GM18951 (cell line): ENCODE data around the gene NECAB3.
A peak's percentile ranks its signal among the peaks of the same experiment; 100 is the strongest.

Experiments
- POLR2A ChIP-seq: IDR thresholded peaks from 4 replicates; pipeline ENCODE4 v1.6.1; 2011; ENCODE audit warnings: mild to moderate bottlenecking; ENCODE audit not compliant: insufficient read length, insufficient read depth; ENCODE audit errors: extremely low read depth
- in situ Hi-C: fragments of 300-500 bp; cut with MboI; formaldehyde crosslinking; loops from one replicate; pipeline ENCODE4 v1.12.0; 2022; ENCODE audit warnings: low sequenced_read_pairs, mixed read lengths, inconsistent platforms; ENCODE audit not compliant: unreplicated experiment

Gene NECAB3

GRCh38 chr20:33669224-33669623, 5.0 kb downstream of the NECAB3 start:
- in situ Hi-C loops, result loop anchor here (10.0 kb wide), 1 partner anchor 214 kb away; no protein-coding TSS in a partner anchor
- TF ChIP-seq POLR2A, result no peak

- TF ChIP-seq POLR2A, result no peak
- in situ Hi-C loops, result loop anchor here (10.0 kb wide), 1 partner anchor 214 kb away; no protein-coding TSS in a partner anchor
Observed at GRCh38 chr20:33668466-33669155, 5.6 kb downstream of the NECAB3 start.

- in situ Hi-C loops, result loop anchor here (10.0 kb wide), 1 partner anchor 213 kb away; no protein-coding TSS in a partner anchor
- no peak for TF ChIP-seq POLR2A
Observed at GRCh38 chr20:33667676-33668465, 6.4 kb downstream of the NECAB3 start.

- TF ChIP-seq POLR2A, result no peak
- in situ Hi-C loops, result loop anchor here (10.0 kb wide), 1 partner anchor 212 kb away; no protein-coding TSS in a partner anchor
Observed at GRCh38 chr20:33667245-33667675, 7.0 kb downstream of the NECAB3 start.

GRCh38 chr20:33666293-33667244, 7.7 kb downstream of the NECAB3 start, which contains the start of gene ACTL10:
Gene ACTL10 (plus strand): TSS chr20:33666943. CDS start chr20:33667498, 555 bp downstream.
- peak; percentile 90 for TF ChIP-seq POLR2A
- in situ Hi-C loops, result loop anchor here (10.0 kb wide), 1 partner anchor 212 kb away; no protein-coding TSS in a partner anchor

GRCh38 chr20:33664762-33665144, 9.5 kb downstream of the NECAB3 start:
- in situ Hi-C loops, result loop anchor here (10.0 kb wide), 1 partner anchor 210 kb away; no protein-coding TSS in a partner anchor

GRCh38 chr20:33664085-33664761, 10.0 kb downstream of the NECAB3 start:
- in situ Hi-C loops, result loop anchor here (10.0 kb wide), 1 partner anchor 209 kb away; no protein-coding TSS in a partner anchor
- no peak for TF ChIP-seq POLR2A

More at GRCh38 chr20:33664762-33665144, 9.5 kb downstream of the NECAB3 start:
- TF ChIP-seq POLR2A, result no peak

- in situ Hi-C loops, result loop anchor here (10.0 kb wide), 1 partner anchor 209 kb away; no protein-coding TSS in a partner anchor
- TF ChIP-seq POLR2A, result peak; percentile 96
Observed at GRCh38 chr20:33663161-33664084, 10.8 kb downstream of the NECAB3 start.

- in situ Hi-C loops, result loop anchor here (10.0 kb wide), 1 partner anchor 207 kb away; no protein-coding TSS in a partner anchor
- no peak for TF ChIP-seq POLR2A
Observed at GRCh38 chr20:33662172-33662571, 12.1 kb downstream of the NECAB3 start, which contains the start of gene C20orf144. Gene C20orf144 (plus strand): TSS chr20:33662327. CDS start chr20:33662346, 19 bp downstream.

- no peak for TF ChIP-seq POLR2A
- in situ Hi-C loops, result loop anchor here (10.0 kb wide), 1 partner anchor 206 kb away; no protein-coding TSS in a partner anchor
Observed at GRCh38 chr20:33660685-33661058, 13.6 kb downstream of the NECAB3 start.

GRCh38 chr20:33660035-33660684, 14.1 kb downstream of the NECAB3 start:
- in situ Hi-C loops, result loop anchor here (10.0 kb wide), 1 partner anchor 205 kb away; no protein-coding TSS in a partner anchor
- TF ChIP-seq POLR2A, result no peak
